Smooth muscle cell (in vitro differentiated cells): Measurements from ENCODE around the gene KRT8. TPM values are rescaled to one million over a fixed set of nuclear protein-coding genes. Genes with fewer than 3 reads are reported as not detected.

ENCODE experiments used
- DNase-seq: peaks from one replicate; lab custom pipeline; 2025; ENCODE audit not compliant: unreplicated experiment; lab: John Stamatoyannopoulos, UW
- H2AFZ ChIP-seq: fragments of 200-600 bp; sonication (generic); 2 replicates; pipeline ENCODE4 v1.6.0; 2016; ENCODE audit warnings: antibody characterized with exemption, low read depth, mild to moderate bottlenecking
- H3F3A ChIP-seq: fragments of 200-600 bp; sonication (generic); 2 replicates; pipeline ENCODE4 v1.6.0; 2017; ENCODE audit warnings: antibody characterized with exemption, low read depth
- H3K27ac ChIP-seq: fragments of 200-600 bp; sonication (generic); 2 replicates; pipeline ENCODE4 v1.5.1; 2016; ENCODE audit warnings: low read depth, mild to moderate bottlenecking
- H3K27me3 ChIP-seq: fragments of 200-600 bp; sonication (generic); 2 replicates; pipeline ENCODE4 v1.6.1; 2016; ENCODE audit warnings: low read depth, mild to moderate bottlenecking
- H3K36me3 ChIP-seq: fragments of 200-600 bp; sonication (generic); 2 replicates; pipeline ENCODE4 v1.5.1; 2016; ENCODE audit warnings: low read depth
- H3K4me1 ChIP-seq: fragments of 200-600 bp; sonication (generic); 2 replicates; pipeline ENCODE4 v1.5.1; 2016; ENCODE audit warnings: low read depth
- H3K4me2 ChIP-seq: fragments of 200-600 bp; sonication (generic); 2 replicates; pipeline ENCODE4 v1.6.0; 2016; ENCODE audit warnings: mild to moderate bottlenecking
- H3K4me3 ChIP-seq: fragments of 200-600 bp; sonication (generic); 2 replicates; pipeline ENCODE4 v1.5.1; 2016; ENCODE audit warnings: mild to moderate bottlenecking
- H3K79me2 ChIP-seq: fragments of 200-600 bp; sonication (generic); 2 replicates; pipeline ENCODE4 v1.6.0; 2016; ENCODE audit warnings: low read depth, mild to moderate bottlenecking
- H3K9ac ChIP-seq: fragments of 200-600 bp; sonication (generic); 2 replicates; pipeline ENCODE4 v1.6.0; 2016; ENCODE audit warnings: low read depth
- H3K9me3 ChIP-seq: fragments of 200-600 bp; sonication (generic); replicated peaks from 2 replicates; pipeline ENCODE4 v1.5.1; 2016; ENCODE audit warnings: low read depth
- H4K20me1 ChIP-seq: fragments of 200-600 bp; sonication (generic); 2 replicates; pipeline ENCODE4 v1.6.0; 2016; ENCODE audit warnings: low read depth
- CTCF ChIP-seq: fragments of 200-600 bp; sonication (generic); IDR thresholded peaks from 2 replicates; pipeline ENCODE4 v1.5.1; 2017; ENCODE audit warnings: borderline replicate concordance, mild to moderate bottlenecking, antibody characterized with exemption; ENCODE audit not compliant: insufficient read depth, poor library complexity, severe bottlenecking
- WGBS: methylation state at CpG from one replicate; pipeline ENCODE4 v1.1.7; 2016; ENCODE audit warnings: low lambda C conversion rate; 5-methylcytosine and 5-hydroxymethylcytosine counted together
- polyA plus RNA-seq: library from polyadenylated mRNA; unstranded; fragments of >200 nt; fragmentation: Nextera tagmentation; extraction: Ambion mirVana; gene quantifications from 2 replicates; pipeline ENCODE4 v1.2.1, GENCODE V29; 2016
- total RNA-seq: library from RNA; depleted of rRNA; stranded (reverse); fragments of >200 nt; gene quantifications from 2 replicates; pipeline ENCODE4 v1.2.3, GENCODE V29; 2014

Gene KRT8
- total and polyA plus RNA-seq, 2 experiments from 2014 or later = 929 to 1,025 TPM

GRCh38 chr12:52913431-52913821, 8.6 kb upstream of the KRT8 start:
- Histone ChIP-seq H3K36me3 (no peaks in the 10 kb centered on the region), H3K27me3 (no peaks in the 10 kb centered on the region), H4K20me1 (no peaks in the 10 kb centered on the region), H3K9me3 (no peaks in the 10 kb centered on the region), H3K27ac (no peak overlapping the region), H3K4me2 (no peak overlapping the region), H2AFZ (no peak overlapping the region), H3K9ac (no peak overlapping the region), H3K79me2 (no peaks in the 10 kb centered on the region), H3K4me1 (peaks cover 3% of the 10 kb centered on the region), H3K4me3 (no peak overlapping the region), H3F3A (no peaks in the 10 kb centered on the region)
- WGBS = 98% methylated on average over 9 of the region's 9 CpGs
- no peak for DNase-seq
- no peak for TF ChIP-seq CTCF

- Histone ChIP-seq H3K9ac (no peak overlapping the region), H4K20me1 (no peaks in the 10 kb centered on the region), H3K4me3 (no peak overlapping the region), H3K27ac (no peak overlapping the region), H3K79me2 (no peaks in the 10 kb centered on the region), H3K4me1 (peaks cover 6% of the 10 kb centered on the region), H3F3A (no peaks in the 10 kb centered on the region), H3K9me3 (no peaks in the 10 kb centered on the region), H3K36me3 (no peaks in the 10 kb centered on the region), H3K4me2 (no peak overlapping the region), H2AFZ (no peak overlapping the region), H3K27me3 (no peaks in the 10 kb centered on the region)
- TF ChIP-seq CTCF = no peak
- WGBS = 92% methylated on average over 8 of the region's 8 CpGs
- no peak for DNase-seq
Observed at GRCh38 chr12:52912711-52913430, 8.0 kb upstream of the KRT8 start.

GRCh38 chr12:52910248-52910883, 5.5 kb upstream of the KRT8 start:
- no peak overlapping the region for H3K4me3 ChIP-seq
- no peak overlapping the region for H3K9ac ChIP-seq
- 85% methylated on average over 10 of the region's 10 CpGs for WGBS
- no peak overlapping the region for H3K27ac ChIP-seq
- H3K4me1 ChIP-seq = peaks cover 16% of the 10 kb centered on the region
- H3F3A ChIP-seq = peaks cover 4% of the 10 kb centered on the region
- peaks cover 4% of the 10 kb centered on the region for H3K79me2 ChIP-seq
- H2AFZ ChIP-seq = no peak overlapping the region
- TF ChIP-seq CTCF = no peak
- H3K36me3 ChIP-seq = no peaks in the 10 kb centered on the region
- no peaks in the 10 kb centered on the region for H3K9me3 ChIP-seq
- H3K4me2 ChIP-seq = no peak overlapping the region
- no peaks in the 10 kb centered on the region for H3K27me3 ChIP-seq
- no peaks in the 10 kb centered on the region for H4K20me1 ChIP-seq
- no peak for DNase-seq
